Fibroblast of skin of left biceps (primary cell): ENCODE data around the gene MBNL1.
"Not testable (repeated sequence)": the region's sequence is repeated elsewhere in the genome, so short reads cannot be mapped to it uniquely, and the experiment has no call there.

ENCODE experiments used
- DNase-seq, 2 experiments: peaks; one replicate each; pipeline ENCODE4 v3.0.0-alpha.2; 2013; ENCODE audit warnings: low read depth in 2 of 2

The MBNL1 gene

DNA sequence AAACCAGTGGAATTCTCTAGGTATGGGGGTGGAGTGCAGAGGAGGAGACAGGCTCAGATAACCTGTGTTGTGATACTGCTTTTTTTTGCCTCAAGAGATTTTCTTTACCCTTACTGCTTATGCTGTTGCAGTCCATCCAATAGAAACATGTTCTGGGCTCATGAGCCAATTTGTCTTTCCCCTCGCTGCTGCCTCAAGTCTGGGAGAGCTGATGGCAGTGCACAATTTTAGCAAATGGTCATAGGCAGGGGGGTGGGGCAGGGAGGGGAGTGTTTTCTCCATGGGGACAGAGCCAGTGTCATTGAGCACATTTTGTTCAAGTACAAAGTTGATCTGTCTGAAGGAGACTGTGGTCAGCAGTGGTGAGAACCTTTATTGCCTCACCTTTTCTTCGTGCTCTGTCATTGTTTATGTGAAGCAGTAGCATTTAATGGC, 134.9 kb downstream of the MBNL1 start:
- DNase-seq, result no peak

DNA sequence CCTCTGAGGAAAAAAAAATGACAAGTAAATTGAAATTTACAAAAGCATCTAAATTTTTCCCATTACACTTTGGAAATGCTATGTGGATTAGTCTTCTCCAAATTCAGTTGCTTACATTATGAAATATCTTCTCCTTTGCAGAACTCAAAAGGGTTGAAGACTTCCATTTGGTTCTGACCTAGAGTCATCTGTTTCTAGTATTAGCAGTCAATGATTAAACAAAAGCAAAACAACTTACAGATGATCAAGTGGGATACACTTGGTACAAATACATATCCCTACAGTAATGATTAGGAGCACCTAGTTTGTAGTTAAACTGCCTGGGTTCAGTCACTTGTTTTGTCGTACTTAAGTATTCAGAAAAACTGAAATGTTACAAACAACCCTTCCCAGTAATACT, 136.2 kb downstream of the MBNL1 start:
- DNase-seq, result no peak

GRCh38 chr3:152405915-152406802, 137.4 kb downstream of the MBNL1 start:
- DNase-seq, result peak; percentile 89 to 92

GRCh38 chr3:152413240-152413639, 144.5 kb downstream of the MBNL1 start:
- no peak for DNase-seq

DNA sequence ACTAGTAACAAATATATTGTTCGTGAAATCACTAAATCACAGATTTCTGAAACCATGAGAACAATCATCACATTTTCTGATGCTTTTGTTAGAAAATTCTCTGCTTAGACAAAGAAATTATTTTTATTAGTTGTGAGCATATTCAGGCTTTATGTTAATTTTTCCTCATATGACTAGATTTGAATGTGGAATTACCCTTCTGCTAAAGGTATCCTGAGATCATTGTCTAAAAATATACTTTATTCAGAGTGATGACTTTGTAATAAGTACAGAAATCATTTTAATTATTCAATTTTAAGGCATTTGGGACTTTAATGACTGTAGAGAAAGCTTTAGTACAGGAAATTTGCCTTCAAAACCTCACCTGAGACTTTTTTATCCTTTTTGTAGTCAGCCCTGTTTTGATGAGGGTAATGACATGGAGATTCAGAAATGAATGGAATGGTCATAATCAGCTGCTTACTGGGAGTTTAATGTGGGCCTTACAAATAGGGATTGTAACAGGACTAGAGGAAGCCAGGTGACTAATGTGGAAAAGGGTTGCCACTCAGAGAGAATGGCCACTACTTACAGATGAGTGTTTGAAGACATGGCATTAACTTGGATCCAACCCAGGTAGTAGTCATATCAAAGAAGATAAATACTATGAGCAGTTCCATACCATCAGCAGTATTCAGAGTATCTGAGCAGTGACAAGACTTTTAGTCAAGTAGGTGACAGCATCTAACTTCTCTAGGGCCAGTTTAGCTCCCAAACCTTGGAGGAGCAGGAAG, 148.3 kb downstream of the MBNL1 start:
- no peak for DNase-seq

- no peak for DNase-seq
Measured at GRCh38 chr3:152419748-152420147, 151.0 kb downstream of the MBNL1 start.

GRCh38 chr3:152421162-152421561, 152.4 kb downstream of the MBNL1 start:
- DNase-seq, result no peak

GRCh38 chr3:152426393-152426792, 157.7 kb downstream of the MBNL1 start:
- no peak for DNase-seq

GRCh38 chr3:152428577-152428976, 159.8 kb downstream of the MBNL1 start:
- no peak for DNase-seq

DNA sequence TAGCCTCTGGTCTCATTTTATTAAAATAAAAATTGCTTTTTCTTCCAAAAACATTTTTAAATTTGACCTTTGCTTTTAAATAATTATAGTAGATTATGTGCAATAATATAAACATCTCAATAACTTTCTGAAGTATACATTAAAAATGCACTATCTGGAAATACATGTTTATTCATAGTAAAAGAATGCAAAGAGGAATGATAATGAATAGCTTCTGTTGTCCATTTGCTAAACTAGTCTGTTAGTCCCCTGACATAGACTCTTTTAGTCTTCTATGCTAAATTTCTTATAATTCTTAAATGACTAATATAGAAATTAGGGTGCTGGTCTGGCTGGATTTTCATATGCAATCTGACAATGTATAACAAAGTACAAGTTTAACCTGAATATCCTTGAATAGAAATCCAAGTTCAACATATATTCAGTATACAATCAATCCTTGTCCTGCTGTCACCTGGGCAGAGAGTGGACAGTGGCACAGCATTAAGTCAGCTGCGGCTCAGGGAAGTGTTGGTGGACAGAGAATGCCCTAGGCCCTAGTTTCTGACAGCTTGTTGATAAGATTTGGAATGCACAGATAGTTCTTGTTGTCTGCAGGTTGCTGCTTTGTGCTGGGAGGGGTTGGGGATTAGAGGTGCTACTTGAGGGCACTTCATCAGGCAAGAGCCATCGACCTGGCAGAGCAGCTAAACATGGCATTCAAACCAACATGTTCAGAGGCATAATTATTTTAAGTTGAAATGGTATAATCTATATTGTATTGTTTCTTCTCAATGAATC, 161.7 kb downstream of the MBNL1 start:
- DNase-seq, result peak in 1 of 2 experiments; percentile 28

DNA sequence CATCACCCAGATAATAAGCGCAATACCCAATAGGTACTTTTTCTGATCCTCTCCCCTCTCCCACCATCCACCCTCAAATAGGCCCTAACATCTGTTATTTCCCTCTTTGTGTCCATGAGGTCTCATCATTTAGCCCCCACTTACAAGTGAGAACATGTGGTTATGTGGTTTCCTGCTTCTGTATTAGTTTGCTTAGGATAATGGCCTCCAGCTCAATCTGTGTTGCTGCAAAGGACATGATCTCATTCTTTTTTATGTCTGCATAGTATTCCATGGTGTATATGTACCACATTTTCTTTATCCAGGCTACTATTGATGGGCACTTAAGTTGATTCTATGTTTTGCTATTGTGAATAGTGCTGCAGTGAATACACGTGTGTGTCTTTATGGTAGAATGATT, 165.4 kb downstream of the MBNL1 start:
- DNase-seq, result no peak

DNA sequence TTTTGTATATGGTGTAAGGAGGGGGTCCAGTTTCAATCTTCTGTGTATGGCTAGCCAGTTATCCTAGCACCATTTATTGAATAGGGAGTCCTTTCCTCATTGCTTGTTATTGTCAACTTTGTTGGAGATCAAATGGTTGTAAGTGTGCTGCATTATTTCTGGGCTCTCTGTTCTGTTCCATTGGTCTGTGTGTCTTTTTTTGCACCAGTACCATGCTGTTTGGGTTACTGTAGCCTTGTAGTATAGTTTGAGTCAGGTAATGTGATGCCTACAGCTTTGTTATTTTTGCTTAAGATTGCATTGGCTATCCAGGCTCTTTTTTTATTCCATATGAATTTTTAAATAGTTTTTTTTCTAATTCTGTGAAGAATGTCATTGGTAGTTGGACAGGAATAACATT, 166.5 kb downstream of the MBNL1 start:
- DNase-seq, result not testable (repeated sequence)

- DNase-seq, result peak; percentile 18 to 21
Measured at GRCh38 chr3:152436707-152437590, 168.2 kb downstream of the MBNL1 start.

DNA sequence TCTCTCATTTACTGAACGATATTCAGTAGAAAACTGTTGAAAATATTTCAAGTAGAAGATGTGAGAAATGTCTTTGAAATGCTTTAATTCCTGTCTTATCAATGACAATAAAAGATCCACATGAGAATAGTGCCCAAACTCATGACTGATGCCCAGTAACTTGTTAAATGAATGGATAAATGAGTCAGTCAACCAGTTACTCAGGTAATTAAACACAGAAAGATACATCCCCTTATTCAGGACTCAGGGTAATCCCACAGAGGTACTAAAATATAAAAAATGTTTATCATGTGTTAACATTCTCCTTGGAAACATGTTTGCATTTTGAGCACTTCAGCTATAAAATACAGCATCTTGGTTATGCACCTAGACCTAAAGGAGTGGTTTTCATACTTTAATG, 169.5 kb downstream of the MBNL1 start:
- no peak for DNase-seq

DNA sequence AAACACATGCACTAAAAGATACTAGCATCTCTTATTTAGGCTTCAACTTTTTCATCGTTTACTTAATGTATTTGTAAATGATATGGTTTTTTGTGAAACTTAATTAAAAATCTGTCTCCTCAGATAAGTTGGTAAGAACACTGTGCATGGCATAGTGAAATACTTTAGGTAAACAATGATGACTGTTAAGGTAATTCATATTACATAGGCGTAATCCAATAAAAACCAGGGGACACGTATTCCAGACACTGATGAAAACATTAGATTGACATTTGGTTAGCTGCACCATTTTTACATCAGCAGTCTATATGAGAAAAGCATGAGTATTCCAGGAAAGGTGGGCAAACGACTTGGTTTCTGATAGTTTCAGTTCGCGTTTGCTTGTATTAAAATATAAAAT, 170.0 kb downstream of the MBNL1 start:
- no peak for DNase-seq

GRCh38 chr3:152440243-152440642, 171.5 kb downstream of the MBNL1 start:
- DNase-seq, result not testable (repeated sequence)

DNA sequence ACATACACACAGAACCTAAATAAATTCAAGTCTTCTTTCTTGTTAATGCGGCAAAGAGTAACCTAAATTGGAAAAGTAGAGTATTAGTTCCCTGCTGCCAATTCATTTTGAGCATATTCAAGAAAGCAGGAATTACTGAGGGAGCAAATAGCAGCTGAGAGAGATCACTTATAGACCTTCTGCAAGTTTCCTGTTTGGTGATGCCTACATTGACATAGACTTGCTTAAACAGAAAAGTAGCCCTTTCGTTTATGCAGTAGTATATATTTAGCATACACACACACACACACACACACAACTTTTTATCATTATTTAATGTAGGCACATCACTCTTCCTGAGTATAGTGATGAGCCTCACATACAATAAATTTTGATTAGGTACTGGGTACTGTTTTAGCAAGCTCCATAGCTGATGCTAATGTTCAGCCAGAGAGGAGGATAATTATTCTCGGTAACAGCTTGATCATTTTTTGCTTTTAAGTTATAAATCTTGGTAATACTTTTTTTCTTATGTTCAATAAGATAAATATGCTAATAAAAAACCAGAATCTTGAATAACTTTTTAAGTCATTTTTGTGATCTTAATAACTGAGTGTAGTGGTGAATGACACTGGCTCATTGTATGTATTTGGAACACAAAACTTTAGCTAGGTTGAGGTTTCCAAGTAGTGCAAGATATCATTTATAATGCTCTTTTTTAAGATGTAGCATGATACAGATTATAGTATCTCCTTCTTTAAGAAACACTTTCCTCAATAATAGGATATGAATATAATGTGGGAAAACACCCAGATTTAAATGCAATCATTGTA, 174.7 kb downstream of the MBNL1 start:
- no peak for DNase-seq

GRCh38 chr3:152444029-152444641, 175.4 kb downstream of the MBNL1 start:
- peak; percentile 29 to 32 for DNase-seq

DNA sequence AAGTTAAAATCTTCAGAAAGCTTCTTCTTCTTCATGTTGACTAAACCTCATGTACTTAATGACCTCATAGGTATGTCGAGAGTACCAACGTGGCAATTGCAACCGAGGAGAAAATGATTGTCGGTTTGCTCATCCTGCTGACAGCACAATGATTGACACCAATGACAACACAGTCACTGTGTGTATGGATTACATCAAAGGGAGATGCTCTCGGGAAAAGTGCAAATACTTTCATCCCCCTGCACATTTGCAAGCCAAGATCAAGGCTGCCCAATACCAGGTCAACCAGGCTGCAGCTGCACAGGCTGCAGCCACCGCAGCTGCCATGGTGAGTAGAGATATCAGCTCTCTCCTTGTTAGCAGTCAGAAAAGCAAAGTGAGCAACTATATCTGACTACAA, 176.5 kb downstream of the MBNL1 start:
- DNase-seq, result no peak

DNA sequence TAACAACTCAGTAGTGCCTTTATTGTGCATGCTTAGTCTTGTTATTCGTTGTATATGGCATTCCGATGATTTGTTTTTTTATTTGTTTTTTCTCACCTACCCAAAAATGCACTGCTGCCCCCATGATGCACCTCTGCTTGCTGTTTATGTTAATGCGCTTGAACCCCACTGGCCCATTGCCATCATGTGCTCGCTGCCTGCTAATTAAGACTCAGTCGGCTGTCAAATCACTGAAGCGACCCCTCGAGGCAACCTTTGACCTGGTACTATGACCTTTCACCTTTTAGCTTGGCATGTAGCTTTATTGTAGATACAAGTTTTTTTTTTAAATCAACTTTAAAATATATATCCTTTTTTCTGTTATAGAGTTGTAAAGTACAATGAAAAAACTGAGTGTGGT, 177.8 kb downstream of the MBNL1 start:
- DNase-seq, result no peak
